Kidney (tissue), 14 donors: ENCODE data around the gene PALLD. TPM values are rescaled to one million over a fixed set of nuclear protein-coding genes. Genes with fewer than 3 reads are reported as not detected.

Experiments used
- DNase-seq, 5 donors: peaks; one replicate each; pipeline ENCODE4 v3.0.0-alpha.2; 2013 to 2020
- FAIRE-seq: peaks from 2 replicates; lab custom pipeline; 2012; peaks lifted over from hg19 to GRCh38; lab: Jason Lieb, UNC
- H3K27ac ChIP-seq, 2 donors: one replicate each; pipeline ENCODE4 v1.7.0; 2013; ENCODE audit warnings: low read depth in 2 of 2, low read length in 2 of 2, inconsistent platforms in 1 of 2
- H3K27me3 ChIP-seq: one replicate; pipeline ENCODE4 v1.7.1; 2013; ENCODE audit warnings: low read length, inconsistent platforms; ENCODE audit not compliant: control insufficient read depth, insufficient read depth
- H3K36me3 ChIP-seq, 3 donors: one replicate each; pipeline versions ENCODE4 v1.7.0 to v1.7.1; 2013; ENCODE audit warnings: low read length in 3 of 3, control low read depth in 1 of 3, inconsistent platforms in 1 of 3; ENCODE audit not compliant: insufficient read depth in 3 of 3, control insufficient read depth in 2 of 3
- H3K4me1 ChIP-seq, 3 donors: one replicate each; pipeline versions ENCODE4 v1.7.0 to v1.7.1; 2013; ENCODE audit warnings: low read length in 3 of 3, inconsistent platforms in 1 of 3, low read depth in 1 of 3; ENCODE audit not compliant: control insufficient read depth in 2 of 3, insufficient read depth in 2 of 3
- H3K4me3 ChIP-seq, 3 donors: one replicate each; pipeline versions ENCODE4 v1.7.0 to v1.8.1; 2013; ENCODE audit warnings: low read length in 3 of 3, control low read depth in 1 of 3, inconsistent platforms in 1 of 3
- H3K9ac ChIP-seq, 3 donors: one replicate each; pipeline versions ENCODE4 v1.7.0 to v1.7.1; 2013; ENCODE audit warnings: low read length in 3 of 3, control low read depth in 1 of 3, inconsistent platforms in 1 of 3
- H3K9me3 ChIP-seq, 3 donors: one replicate each; pipeline versions ENCODE4 v1.7.0 to v1.7.1; 2013; ENCODE audit warnings: low read length in 3 of 3, control low read depth in 1 of 3, inconsistent platforms in 1 of 3; ENCODE audit not compliant: control insufficient read depth in 2 of 3, insufficient read depth in 1 of 3
- CTCF ChIP-seq: IDR thresholded peaks from 3 replicates; pipeline ENCODE4 v1.5.1; 2012; ENCODE audit warnings: mild to moderate bottlenecking, moderate library complexity, borderline replicate concordance; ENCODE audit not compliant: insufficient read depth; ENCODE audit errors: extremely low read depth
- intact Hi-C: fragments of 100-400 bp; cut with DNase I; formaldehyde crosslinking; loops from one replicate; pipeline ENCODE4 v1.11.1; 2022
- polyA plus RNA-seq: library from polyadenylated mRNA; stranded (reverse); fragments of 350-450 nt; fragmentation: Illumina TruSeq; extraction: RNeasy Lipid Tissue Mini Kit (QIAGEN cat#74804); gene quantifications from one replicate; pipeline ENCODE4 v1.2.3, GENCODE V29; 2014; ENCODE audit warnings: low read depth, low replicate concordance; ENCODE audit not compliant: insufficient read depth
- total RNA-seq: library from RNA; stranded (reverse); fragmentation: NEBNext Ultra II Directional; extraction: Animal tissue kit (Norgen Biotek cat#: 25700); gene quantifications from one replicate; pipeline ENCODE4 v1.2.1, GENCODE V29; 2021
- donor health status: control.
- donor health status: control.
- donor health status: control.
- donor health status: control.
- donor health status: control.
- donor health status: DM: yes; HTN: yes; CAD: no.
- donor health status: Normal renal cell carcinoma (clear cell type).

PALLD gene
- total and polyA plus RNA-seq, 2 donors from 2014 or later: 43.4 to 120 TPM

GRCh38 chr4:168891086-168891485, 394.2 kb downstream of the PALLD start:
- intact Hi-C loops: no loop called here
- no peak overlapping the region for H3K9ac ChIP-seq
- peaks cover 2 to 30% (median 13%) of the 10 kb centered on the region in 3 donors for H3K36me3 ChIP-seq
- no peak for TF ChIP-seq CTCF
- no peaks in the 10 kb centered on the region for H3K27me3 ChIP-seq
- H3K4me1 ChIP-seq: peaks cover 0 to 6% (median 3%) of the 10 kb centered on the region in 3 donors
- FAIRE-seq (no peak), DNase-seq (no peak)
- H3K4me3 ChIP-seq: no peak overlapping the region
- H3K9me3 ChIP-seq: no peaks in the 10 kb centered on the region
- no peak overlapping the region for H3K27ac ChIP-seq

- peaks cover 0 to 6% (median 3%) of the 10 kb centered on the region in 3 donors for H3K4me1 ChIP-seq
- DNase-seq (no peak), FAIRE-seq (no peak)
- peaks cover 2 to 30% (median 17%) of the 10 kb centered on the region in 3 donors for H3K36me3 ChIP-seq
- H3K27me3 ChIP-seq: no peaks in the 10 kb centered on the region
- no peaks in the 10 kb centered on the region for H3K9me3 ChIP-seq
- H3K27ac ChIP-seq: no peak overlapping the region
- intact Hi-C loops: no loop called here
- H3K9ac ChIP-seq: no peak overlapping the region
- no peak overlapping the region for H3K4me3 ChIP-seq
- TF ChIP-seq CTCF: no peak
These were observed 394.8 kb downstream of the PALLD start for GRCh38 chr4:168891688-168892087.

- peaks cover 2 to 30% (median 17%) of the 10 kb centered on the region in 3 donors for H3K36me3 ChIP-seq
- intact Hi-C loops: no loop called here
- no peak overlapping the region for H3K9ac ChIP-seq
- H3K4me1 ChIP-seq: peaks cover 0 to 3% (median under 1%) of the 10 kb centered on the region in 3 donors
- no peak overlapping the region for H3K4me3 ChIP-seq
- TF ChIP-seq CTCF: no peak
- H3K27ac ChIP-seq: no peak overlapping the region
- no peaks in the 10 kb centered on the region for H3K27me3 ChIP-seq
- DNase-seq (no peak), FAIRE-seq (no peak)
- H3K9me3 ChIP-seq: no peaks in the 10 kb centered on the region
These were observed 395.6 kb downstream of the PALLD start for GRCh38 chr4:168892475-168892874.

GRCh38 chr4:168893205-168893604, 396.4 kb downstream of the PALLD start:
- DNase-seq (no peak), FAIRE-seq (no peak)
- no peak overlapping the region for H3K4me3 ChIP-seq
- H3K27me3 ChIP-seq: no peaks in the 10 kb centered on the region
- no peak overlapping the region for H3K9ac ChIP-seq
- H3K36me3 ChIP-seq: peaks cover 2 to 30% (median 17%) of the 10 kb centered on the region in 3 donors
- H3K4me1 ChIP-seq: no peaks in the 10 kb centered on the region
- intact Hi-C loops: no loop called here
- H3K27ac ChIP-seq: no peak overlapping the region
- H3K9me3 ChIP-seq: no peaks in the 10 kb centered on the region
- TF ChIP-seq CTCF: no peak
